GM18499 (cell line): ENCODE data around the gene PNMA5.
A peak's percentile ranks its signal among the peaks of the same experiment; 100 is the strongest.

Source experiments
- ATAC-seq: cut with Tn5 transposase; IDR thresholded peaks from one replicate; pipeline ENCODE4 v1.9.1; 2021; ENCODE audit warnings: moderate number of reproducible peaks; ENCODE audit not compliant: insufficient read depth, unreplicated experiment

Gene PNMA5

DNA sequence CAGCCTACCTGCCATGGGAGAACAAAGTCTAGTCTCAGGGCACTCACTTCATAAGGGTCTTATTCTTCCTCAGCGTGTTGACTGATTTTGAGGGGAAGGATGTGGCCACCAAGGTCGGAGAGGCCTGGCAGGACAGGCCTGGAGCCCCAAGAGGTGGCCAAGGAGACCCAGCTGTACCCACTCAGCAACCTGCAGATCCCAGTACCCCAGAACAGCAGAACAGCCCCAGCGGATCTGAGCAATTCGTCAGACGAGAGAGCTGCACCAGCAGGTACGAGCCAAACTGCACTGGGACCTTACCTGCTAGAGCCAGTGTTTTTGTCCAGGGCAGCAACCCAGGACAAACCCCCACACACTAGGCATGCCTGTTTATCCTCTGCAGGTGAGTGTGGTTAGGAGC, 34.3 kb downstream of the PNMA5 start:
- no peak for ATAC-seq

DNA sequence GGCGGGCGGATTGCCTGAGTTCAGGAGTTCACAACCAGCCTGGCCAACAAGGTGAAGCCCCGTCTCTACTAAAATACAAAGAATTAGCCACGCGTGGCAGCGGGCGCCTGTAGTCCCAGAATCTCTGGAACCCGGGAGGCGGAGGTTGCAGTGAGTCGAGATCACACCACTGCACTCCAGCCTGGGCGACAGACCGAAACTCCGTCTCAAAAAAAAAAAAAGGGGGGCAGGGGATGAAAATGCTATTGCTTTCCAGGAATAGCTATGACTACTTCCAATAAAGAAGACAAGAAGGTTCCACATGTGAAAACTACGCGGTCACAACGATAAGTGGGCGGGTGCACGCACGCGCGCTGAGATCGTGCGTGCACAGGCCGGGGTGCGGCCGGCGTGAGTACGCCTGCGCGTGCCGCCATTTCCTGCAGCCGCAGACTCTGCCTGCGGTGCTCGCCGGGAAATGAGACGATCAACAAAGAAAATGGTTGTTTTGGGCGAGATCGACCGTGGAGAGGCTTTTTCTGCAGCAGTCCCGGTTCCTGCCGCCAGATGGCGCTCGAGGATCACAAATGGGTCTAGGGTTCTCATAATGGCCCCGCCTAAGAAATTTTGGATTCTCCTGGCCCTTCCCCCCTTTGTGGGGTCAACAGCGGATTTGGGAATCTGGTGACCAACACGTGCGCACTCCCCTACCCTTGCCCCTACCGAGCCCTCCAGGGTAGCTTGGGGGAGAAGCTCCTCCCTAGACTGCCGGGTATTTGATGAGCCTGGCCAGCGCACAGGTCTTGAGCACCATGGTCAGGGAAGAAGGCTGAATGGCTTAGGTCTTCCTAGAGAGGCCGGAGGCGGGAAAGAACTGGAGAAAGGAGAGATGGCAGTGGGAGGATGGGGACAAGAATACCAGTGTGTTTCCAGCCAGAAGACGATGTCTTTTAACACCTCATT, 35.1 kb downstream of the PNMA5 start:
- peak; percentile 77 for ATAC-seq

DNA sequence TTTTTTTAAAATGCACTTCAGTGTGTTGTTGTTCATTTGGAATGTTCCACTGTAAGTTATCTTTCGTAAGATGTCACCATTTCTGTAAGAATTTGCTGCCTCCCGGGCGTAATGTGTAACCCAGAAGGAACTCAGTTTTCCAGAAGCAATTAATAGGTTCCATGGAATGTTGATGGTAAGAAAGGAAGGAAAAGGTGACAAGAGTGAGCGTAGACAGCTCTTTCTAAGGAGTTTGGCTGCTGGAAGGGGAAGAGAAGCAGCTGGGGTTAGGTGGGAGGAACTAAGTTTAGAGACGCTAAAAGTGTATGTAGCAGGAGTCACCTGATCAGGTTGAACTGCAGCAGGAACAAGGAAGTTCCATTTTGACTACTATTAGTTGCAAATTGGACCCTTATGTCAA, 35.9 kb downstream of the PNMA5 start:
- ATAC-seq = no peak

DNA sequence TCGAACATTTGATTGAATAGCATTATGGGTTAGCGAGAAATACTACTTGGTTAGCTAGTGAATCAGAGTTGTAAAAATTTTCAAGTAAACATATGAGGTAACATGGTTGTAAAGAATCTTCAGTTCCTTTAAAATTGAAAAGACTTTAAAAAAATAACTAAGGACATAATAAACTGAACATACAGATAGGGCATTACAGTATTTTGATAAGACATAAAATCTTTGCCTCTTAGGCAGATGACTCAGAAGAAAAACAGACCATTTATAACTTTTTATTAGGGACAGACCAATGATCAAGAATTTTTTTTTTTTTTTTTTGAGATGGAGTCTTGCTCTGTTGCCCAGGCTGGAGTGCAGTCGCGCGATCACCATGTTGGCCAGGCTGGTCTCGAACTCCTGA, 43.1 kb downstream of the PNMA5 start:
- no peak for ATAC-seq

DNA sequence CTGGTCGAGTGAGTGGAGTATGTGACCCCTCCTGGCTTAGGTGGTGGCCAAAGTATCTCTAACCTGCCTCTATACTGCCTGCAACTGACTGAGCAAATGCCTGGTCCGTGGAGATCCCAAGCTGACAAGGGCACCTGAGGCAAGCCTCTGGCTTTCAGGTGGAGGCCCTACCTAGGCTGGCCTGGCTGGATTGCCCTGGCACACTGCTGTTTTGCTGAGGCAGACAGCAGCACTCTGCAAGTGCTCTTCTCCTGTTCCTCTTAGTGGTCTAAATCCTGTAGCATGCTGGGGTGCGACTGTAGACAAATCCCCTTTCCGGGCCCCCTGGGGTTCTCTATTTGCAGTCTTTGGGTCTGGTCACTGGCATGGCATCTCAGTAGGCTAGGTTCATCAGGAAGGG, 44.8 kb downstream of the PNMA5 start:
- no peak for ATAC-seq

DNA sequence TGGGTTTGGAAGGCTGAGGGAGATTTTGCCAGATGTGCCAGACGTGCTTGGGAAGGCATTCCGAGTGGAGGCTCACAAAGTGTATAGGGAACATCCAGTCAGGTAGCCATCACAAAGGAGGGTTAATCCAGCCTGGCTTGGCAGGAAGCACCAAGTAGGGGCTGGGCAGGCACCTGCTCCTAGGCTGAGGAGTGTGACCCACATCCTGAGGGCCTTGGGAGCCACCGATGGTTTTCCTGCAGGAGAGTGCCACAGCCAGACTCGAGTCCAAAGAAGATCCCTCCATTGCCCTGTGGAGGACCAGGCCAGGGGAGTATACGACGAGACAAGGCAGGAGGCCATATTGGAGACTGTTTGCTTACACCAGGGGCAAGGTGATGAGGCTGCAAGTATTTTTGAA, 47.2 kb downstream of the PNMA5 start:
- no peak for ATAC-seq

DNA sequence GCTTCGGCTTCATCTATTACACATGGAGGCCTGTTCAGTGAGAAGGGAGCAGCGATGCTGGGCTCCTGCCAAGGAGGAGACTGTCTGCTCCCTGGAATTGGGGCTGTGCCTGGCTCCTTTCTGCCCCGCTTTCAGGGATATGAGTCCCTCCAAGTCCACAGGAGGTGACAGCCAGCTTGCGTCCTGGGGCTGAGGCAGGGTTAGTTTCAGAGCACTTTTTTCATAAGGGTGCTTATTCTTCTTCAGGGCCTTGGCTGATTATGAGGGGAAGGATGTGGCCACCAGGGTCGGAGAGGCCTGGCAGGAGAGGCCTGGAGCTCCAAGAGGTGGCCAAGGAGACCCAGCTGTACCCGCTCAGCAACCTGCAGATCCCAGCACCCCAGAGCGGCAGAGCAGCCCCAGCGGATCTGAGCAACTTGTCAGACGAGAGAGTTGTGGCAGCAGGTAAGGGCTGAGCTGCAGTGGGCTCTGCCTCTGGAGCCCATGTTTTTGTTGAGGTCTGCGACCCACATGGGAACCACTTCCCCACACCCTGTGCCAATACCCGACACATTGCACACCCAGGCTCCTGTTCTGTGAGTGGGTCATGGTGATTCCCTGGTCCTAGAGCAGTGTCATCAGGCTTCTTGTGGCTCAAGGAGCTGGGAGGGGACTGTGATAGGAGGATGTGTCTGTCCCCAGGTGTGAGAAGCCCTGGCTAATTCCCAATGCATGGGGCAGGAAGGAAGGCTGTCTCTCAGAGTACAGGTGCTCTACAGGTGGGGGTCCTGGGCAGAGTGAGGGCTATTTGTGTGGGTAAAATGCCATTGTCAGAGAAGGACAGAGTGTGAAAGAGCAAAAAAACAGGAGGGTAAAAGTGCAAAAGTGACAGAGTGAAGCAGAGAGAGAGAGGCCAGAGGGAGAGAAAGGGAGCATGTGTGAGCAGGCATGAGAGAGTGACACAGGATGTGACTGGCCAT, 48.6 kb downstream of the PNMA5 start:
- no peak for ATAC-seq

DNA sequence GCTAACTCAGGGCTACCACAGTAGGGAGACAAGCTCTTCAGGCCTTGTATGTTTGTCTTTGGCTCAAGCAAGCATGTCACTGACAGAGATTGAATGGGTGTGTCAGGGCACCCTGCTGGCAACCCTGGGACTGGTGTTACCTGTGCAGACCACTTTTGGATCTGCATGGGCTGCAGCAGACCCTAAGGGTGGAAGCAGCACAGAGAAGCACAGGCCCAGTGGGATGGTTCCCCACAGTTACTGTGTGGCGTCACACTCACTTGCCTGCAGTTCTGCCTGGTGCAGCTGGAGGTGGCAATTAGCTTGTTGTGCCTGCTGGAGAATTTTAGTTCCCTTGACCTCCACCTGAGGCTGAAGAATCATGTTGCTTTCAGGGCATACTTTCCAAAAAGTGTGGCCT, 50.1 kb downstream of the PNMA5 start:
- ATAC-seq = no peak

DNA sequence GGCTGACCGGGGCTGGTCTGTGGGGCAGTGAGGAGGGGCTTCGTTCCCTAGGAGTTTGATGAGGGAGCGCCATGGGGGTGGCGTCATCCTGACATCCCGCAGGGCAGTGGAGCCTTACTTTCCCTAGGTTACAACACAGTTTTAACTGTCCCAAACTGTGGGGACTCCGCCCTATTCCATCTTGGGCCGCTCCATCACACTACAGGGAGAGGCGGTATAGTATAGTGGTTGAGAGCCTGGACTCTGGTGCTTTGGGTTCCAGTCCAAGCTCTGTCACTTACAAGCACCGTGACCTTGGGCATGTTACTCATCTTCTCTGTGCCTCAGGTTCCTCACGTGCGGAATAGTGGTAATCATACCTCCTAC, 51.9 kb downstream of the PNMA5 start:
- no peak for ATAC-seq

DNA sequence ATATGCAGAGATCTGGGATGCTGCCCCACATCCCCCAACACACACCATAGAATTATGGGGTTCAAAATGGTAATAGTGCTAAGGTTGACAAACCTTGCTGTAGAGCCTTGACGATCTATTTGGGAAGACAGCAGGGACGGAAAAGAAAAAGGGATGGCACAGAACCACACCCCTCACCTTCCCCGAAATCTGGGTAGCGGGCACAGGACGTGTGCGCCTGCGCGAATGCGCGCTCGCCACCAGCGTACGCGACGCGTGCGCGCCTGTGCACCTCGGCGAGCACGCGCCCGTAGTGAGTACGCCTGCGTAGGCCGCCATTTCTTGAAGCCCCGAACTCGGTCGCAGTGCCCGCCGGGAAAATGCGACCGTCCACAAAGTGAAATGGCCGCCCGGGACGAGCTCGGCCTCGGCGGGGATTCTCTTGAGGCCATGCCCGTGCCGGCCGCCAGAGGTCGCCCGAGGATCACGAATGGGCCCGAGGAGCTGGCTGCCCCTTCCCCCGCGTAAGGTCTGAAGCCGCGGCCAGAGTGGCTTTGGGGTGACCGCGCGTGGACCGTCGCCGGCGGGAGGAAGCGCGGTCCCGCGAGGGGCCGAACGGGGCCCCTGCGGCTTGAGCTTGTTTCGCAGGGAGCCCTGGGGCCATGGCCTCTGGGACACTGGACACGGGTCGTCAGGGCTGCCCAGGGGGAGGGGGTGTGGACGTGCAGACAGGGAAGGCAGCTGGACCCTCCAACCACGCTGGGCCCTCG, 52.4 kb downstream of the PNMA5 start:
- peak; percentile 76 for ATAC-seq
